Lung (tissue), 12 donors: ENCODE results near the gene PIAS4. TPM values are rescaled to one million over a fixed set of nuclear protein-coding genes. Genes with fewer than 3 reads are reported as not detected.
"Not testable (repeated sequence)": the region's sequence is repeated elsewhere in the genome, so short reads cannot be mapped to it uniquely, and the experiment has no call there.

Experiments used
- ATAC-seq: fragments of 200-7000 bp; cut with Tn5 transposase; one replicate; pipeline ENCODE4 v1.9.1; 2020; ENCODE audit warnings: moderate number of reproducible peaks; ENCODE audit not compliant: insufficient read depth, low FRiP score
- DNase-seq, 3 donors: peaks; one replicate each; pipeline ENCODE4 v3.0.0-alpha.2; 2013 to 2017
- H3K27ac ChIP-seq, 2 donors: one replicate each; pipeline ENCODE4 v1.5.1; 2013; ENCODE audit warnings: mild to moderate bottlenecking in 2 of 2, moderate library complexity in 2 of 2, control low read depth in 1 of 2, inconsistent platforms in 1 of 2, low read depth in 1 of 2, low read length in 1 of 2
- H3K27me3 ChIP-seq, 3 donors: one replicate each; pipeline ENCODE4 v1.5.1; 2013; ENCODE audit warnings: low read length in 2 of 3; ENCODE audit not compliant: control insufficient read depth in 3 of 3, insufficient read depth in 3 of 3
- H3K36me3 ChIP-seq, 4 donors: one replicate each; pipeline ENCODE4 v1.5.1; 2013; ENCODE audit warnings: low read length in 4 of 4, mild to moderate bottlenecking in 1 of 4, moderate library complexity in 1 of 4; ENCODE audit not compliant: control insufficient read depth in 4 of 4, insufficient read depth in 4 of 4
- H3K4me1 ChIP-seq, 5 donors: one replicate each; pipeline ENCODE4 v1.5.1; 2013; ENCODE audit warnings: low read length in 5 of 5, mild to moderate bottlenecking in 2 of 5, moderate library complexity in 1 of 5; ENCODE audit not compliant: control insufficient read depth in 5 of 5, insufficient read depth in 5 of 5
- H3K4me3 ChIP-seq: one replicate; pipeline ENCODE4 v1.5.1; 2013; ENCODE audit warnings: mild to moderate bottlenecking, control low read depth, moderate library complexity
- H3K9ac ChIP-seq, 2 donors: one replicate each; pipeline ENCODE4 v1.5.1; 2013; ENCODE audit warnings: low read length in 2 of 2, control low read depth in 1 of 2; ENCODE audit not compliant: insufficient read depth in 1 of 2
- H3K9me3 ChIP-seq, 4 donors: one replicate each; pipeline ENCODE4 v1.5.1; 2013; ENCODE audit warnings: low read length in 3 of 4, mild to moderate bottlenecking in 1 of 4, moderate library complexity in 1 of 4; ENCODE audit not compliant: control insufficient read depth in 4 of 4, insufficient read depth in 3 of 4
- WGBS, 2 donors: extraction: QIAGEN DNeasy Blood & Tissue Kit; methylation state at CpG; one replicate each; pipeline ENCODE4 v1.1.7; 2013; 5-methylcytosine and 5-hydroxymethylcytosine counted together
- polyA plus RNA-seq, 2 donors: library from polyadenylated mRNA; stranded (reverse); fragments of 200-250 nt; gene quantifications; one replicate each; pipeline ENCODE4 v1.2.1, GENCODE V29; 2013
- total RNA-seq, 2 donors: library from RNA; depleted of rRNA in 1 of 2; stranded (reverse); fragments of >200 nt in 1 of 2; gene quantifications; one replicate each; pipeline ENCODE4 v1.2.1, GENCODE V29; 2014 to 2021
- TF ChIP-seq, protein P1 (sequence below): IDR thresholded peaks from 2 replicates; pipeline ENCODE4 v1.5.1; 2012; ENCODE audit warnings: mild to moderate bottlenecking; ENCODE audit errors: control extremely low read depth, extremely low read depth
- donor health status: control.
- donor health status: control.
- donor health status: Bipolar disorder and iron deficiency.
- donor health status: healthy.
- donor health status: DM: yes; HTN: yes; CAD: no.

PIAS4 gene
- total and polyA plus RNA-seq, 4 donors: 9.9 to 46.2 (median 21.6) TPM

GRCh38 chr19:3987619-3988371 is 19.7 kb upstream of the PIAS4 start:
- ATAC-seq: peak; percentile 35
- TF ChIP-seq, protein P1, sequence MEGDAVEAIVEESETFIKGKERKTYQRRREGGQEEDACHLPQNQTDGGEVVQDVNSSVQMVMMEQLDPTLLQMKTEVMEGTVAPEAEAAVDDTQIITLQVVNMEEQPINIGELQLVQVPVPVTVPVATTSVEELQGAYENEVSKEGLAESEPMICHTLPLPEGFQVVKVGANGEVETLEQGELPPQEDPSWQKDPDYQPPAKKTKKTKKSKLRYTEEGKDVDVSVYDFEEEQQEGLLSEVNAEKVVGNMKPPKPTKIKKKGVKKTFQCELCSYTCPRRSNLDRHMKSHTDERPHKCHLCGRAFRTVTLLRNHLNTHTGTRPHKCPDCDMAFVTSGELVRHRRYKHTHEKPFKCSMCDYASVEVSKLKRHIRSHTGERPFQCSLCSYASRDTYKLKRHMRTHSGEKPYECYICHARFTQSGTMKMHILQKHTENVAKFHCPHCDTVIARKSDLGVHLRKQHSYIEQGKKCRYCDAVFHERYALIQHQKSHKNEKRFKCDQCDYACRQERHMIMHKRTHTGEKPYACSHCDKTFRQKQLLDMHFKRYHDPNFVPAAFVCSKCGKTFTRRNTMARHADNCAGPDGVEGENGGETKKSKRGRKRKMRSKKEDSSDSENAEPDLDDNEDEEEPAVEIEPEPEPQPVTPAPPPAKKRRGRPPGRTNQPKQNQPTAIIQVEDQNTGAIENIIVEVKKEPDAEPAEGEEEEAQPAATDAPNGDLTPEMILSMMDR: peak; percentile 91
- peaks cover 0 to 2% (median 0%) of the 10 kb centered on the region in 3 donors for H3K27me3 ChIP-seq
- peak; percentile 87 to 88 (median 88) for DNase-seq
- no peaks in the 10 kb centered on the region for H3K9me3 ChIP-seq
- WGBS, 2 donors: 11% methylated on average over 29 to 30 of the region's 30 CpGs
- H3K27ac ChIP-seq: no peak overlapping the region
- peaks cover 0 to 21% (median 10%) of the 10 kb centered on the region in 4 donors for H3K36me3 ChIP-seq
- H3K9ac ChIP-seq: no peak overlapping the region
- H3K4me1 ChIP-seq: peaks cover 0 to 25% (median 13%) of the 10 kb centered on the region in 5 donors
- no peak overlapping the region for H3K4me3 ChIP-seq

GRCh38 chr19:3990815-3991117 is 16.8 kb upstream of the PIAS4 start:
- no peak overlapping the region for H3K4me3 ChIP-seq
- TF ChIP-seq, protein P1: no peak
- 67 to 72% methylated on average over 3 of the region's 3 CpGs for WGBS, 2 donors

DNA sequence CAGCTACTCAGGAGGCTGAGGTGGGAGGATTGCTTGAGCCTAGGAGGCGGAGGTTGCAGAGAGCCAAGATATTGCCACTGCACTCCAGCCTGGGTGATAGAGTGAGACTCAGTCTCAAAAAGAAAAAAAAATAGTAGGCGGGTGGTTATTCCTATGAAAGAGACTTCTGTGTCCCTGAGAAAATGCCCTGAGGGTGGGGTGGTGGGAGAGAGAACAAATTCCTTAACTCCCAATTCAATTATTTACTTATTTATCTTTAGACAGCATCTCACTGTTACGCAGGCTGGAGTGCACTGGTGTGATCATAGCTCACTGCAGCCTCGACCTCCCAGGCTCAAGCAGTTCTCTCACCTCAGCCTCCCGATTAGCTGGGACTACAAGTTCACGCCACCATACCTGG is 11.9 kb upstream of the PIAS4 start:
- no peaks in the 10 kb centered on the region for H3K36me3 ChIP-seq
- H3K9me3 ChIP-seq: no peaks in the 10 kb centered on the region
- no peak overlapping the region for H3K27ac ChIP-seq
- no peak overlapping the region for H3K9ac ChIP-seq
- no peaks in the 10 kb centered on the region for H3K4me1 ChIP-seq
- no peaks in the 10 kb centered on the region for H3K27me3 ChIP-seq
- no peak overlapping the region for H3K4me3 ChIP-seq
- TF ChIP-seq, protein P1: no peak
- WGBS, 2 donors: 85 to 91% methylated on average over 6 of the region's 6 CpGs
- DNase-seq (no peak), ATAC-seq (no peak)

More at GRCh38 chr19:3990815-3991117, 16.8 kb upstream of the PIAS4 start:
- Histone ChIP-seq H3K27me3 (peaks cover 0 to 2% (median 0%) of the 10 kb centered on the region in 3 donors), H3K36me3 (no peaks in the 10 kb centered on the region), H3K4me1 (peaks cover 0 to 10% (median 2%) of the 10 kb centered on the region in 5 donors), H3K9ac (no peak overlapping the region), H3K27ac (no peak overlapping the region), H3K9me3 (no peaks in the 10 kb centered on the region)
- ATAC-seq (no peak), DNase-seq (no peak)

DNA sequence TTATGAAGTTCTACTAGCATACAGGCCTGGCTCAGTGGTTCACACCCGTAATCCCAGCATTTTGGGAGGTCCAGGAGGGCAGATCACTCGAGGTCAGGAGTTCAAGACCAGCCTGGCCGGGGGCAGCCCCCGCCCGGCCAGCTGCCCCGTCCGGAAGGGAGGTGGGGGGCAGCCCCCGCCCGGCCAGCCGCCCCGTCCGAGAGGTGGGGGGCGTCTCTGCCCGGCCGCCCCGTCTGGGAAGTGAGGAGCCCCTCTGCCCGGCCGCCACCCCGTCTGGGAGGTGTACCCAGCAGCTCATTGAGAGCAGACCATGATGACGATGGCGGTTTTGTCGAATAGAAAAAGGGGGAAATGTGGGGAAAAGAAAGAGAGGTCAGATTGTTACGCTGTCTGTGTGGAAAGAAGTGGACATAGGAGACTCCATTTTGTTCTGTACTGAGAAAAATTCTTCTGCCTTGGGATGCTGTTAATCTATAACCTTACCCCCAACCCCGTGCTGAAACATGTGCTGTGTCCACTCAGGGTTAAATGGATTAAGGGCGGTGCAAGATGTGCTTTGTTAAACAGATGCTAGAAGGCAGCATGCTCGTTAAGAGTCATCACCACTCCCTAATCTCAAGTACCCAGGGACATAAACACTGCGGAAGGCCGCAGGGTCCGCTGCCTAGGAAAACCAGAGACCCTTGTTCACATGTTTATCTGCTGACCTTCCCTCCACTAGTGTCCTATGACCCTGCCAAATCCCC is 8.7 kb upstream of the PIAS4 start:
- ATAC-seq, H3K27me3 ChIP-seq, DNase-seq, H3K27ac ChIP-seq, H3K4me1 ChIP-seq, H3K9ac ChIP-seq, H3K4me3 ChIP-seq, H3K9me3 ChIP-seq, H3K36me3 ChIP-seq: not testable (repeated sequence)
- 82 to 90% methylated on average over 29 of the region's 29 CpGs for WGBS, 2 donors

DNA sequence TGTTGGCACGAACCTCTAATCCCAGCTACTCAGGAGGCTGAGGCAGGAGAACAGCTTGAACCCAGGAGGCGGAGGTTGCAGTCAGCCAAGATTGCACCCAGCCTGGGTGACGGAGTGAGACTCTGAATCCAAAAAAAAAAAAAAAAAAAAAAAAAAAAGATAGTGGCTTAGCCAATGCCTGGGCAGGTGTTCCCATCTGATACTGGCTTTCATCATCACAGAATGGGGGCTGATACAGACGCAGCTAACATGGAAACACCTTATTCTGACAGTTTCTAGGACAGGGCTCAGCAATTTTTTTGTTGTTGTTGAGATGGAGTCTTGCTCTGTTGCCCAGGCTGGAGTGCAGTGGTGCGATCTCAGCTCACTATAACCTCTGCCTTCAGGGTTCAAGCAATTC is 6.7 kb upstream of the PIAS4 start:
- not testable (repeated sequence) for H3K4me3 ChIP-seq, DNase-seq, H3K9ac ChIP-seq, ATAC-seq, H3K9me3 ChIP-seq, H3K4me1 ChIP-seq, H3K36me3 ChIP-seq, H3K27me3 ChIP-seq, H3K27ac ChIP-seq
- WGBS, 2 donors: 79 to 92% methylated on average over 5 of the region's 5 CpGs

GRCh38 chr19:4005436-4005835 is 2.1 kb upstream of the PIAS4 start:
- not testable (repeated sequence) for H3K27ac ChIP-seq, H3K36me3 ChIP-seq, ATAC-seq, H3K27me3 ChIP-seq, DNase-seq, H3K9me3 ChIP-seq, H3K4me3 ChIP-seq, H3K9ac ChIP-seq
- peaks cover 9 to 23% (median 9%) of the 10 kb centered on the region in 5 donors for H3K4me1 ChIP-seq
- WGBS, 2 donors: 92 to 96% methylated on average over 9 of the region's 9 CpGs
